Mammary microvascular endothelial cell (primary cell): ENCODE data around the gene ETS1. TPM values are rescaled to one million over a fixed set of nuclear protein-coding genes. Genes with fewer than 3 reads are reported as not detected.

Experiments
- total RNA-seq: library from RNA; depleted of rRNA; stranded (reverse); fragments of >200 nt; gene quantifications from 2 replicates; pipeline ENCODE4 v1.2.3, GENCODE V29; 2015

ETS1 gene
- total RNA-seq: 80.8 and 90.3 TPM in 2 replicates

GRCh38 chr11:128587415-128587814, at the start of gene ETS1:
Gene ETS1 (minus strand): TSS chr11:128587558. CDS start chr11:128573130, 14,428 bp downstream.

Other genes with a start within 250 kb of the ETS1 start
- gene FLI1, start 106.5 kb upstream of the ETS1 start, total RNA-seq: 70.0 and 77.9 TPM in 2 replicates